WTC11 (cell line): Measurements from ENCODE around the gene ZBTB20.

Experiments used
- ATF2 ChIP-seq: sonication (generic); formaldehyde crosslinking; IDR thresholded peaks from 2 replicates; pipeline ENCODE4 v1.8.1; 2022; ENCODE audit warnings: low read depth, missing genetic modification reagents, borderline replicate concordance
- CTCF ChIP-seq: fragments of 200-600 bp; IDR thresholded peaks from 2 replicates; pipeline ENCODE4 v1.8.0; 2022; ENCODE audit warnings: antibody characterized with exemption
- NR2C2 ChIP-seq: sonication (generic); formaldehyde crosslinking; IDR thresholded peaks from 2 replicates; pipeline ENCODE4 v1.8.0; 2022; ENCODE audit warnings: mild to moderate bottlenecking, missing genetic modification reagents
- NR3C1 ChIP-seq: sonication (generic); formaldehyde crosslinking; conservative IDR thresholded peaks from 2 replicates; pipeline ENCODE4 v1.8.1; 2023; ENCODE audit warnings: low read depth, mild to moderate bottlenecking, missing genetic modification reagents
- RELA ChIP-seq: sonication (generic); formaldehyde crosslinking; IDR thresholded peaks from 2 replicates; pipeline ENCODE4 v1.8.1; 2022; ENCODE audit warnings: missing genetic modification reagents, mild to moderate bottlenecking, borderline replicate concordance
- ZBTB21 ChIP-seq: sonication (generic); formaldehyde crosslinking; IDR thresholded peaks from 2 replicates; pipeline ENCODE4 v1.8.1; 2023; ENCODE audit warnings: mild to moderate bottlenecking, missing genetic modification reagents, borderline replicate concordance

GRCh38 chr3:114550165-114550564 lies 596.9 kb downstream of the ZBTB20 start:
- TF ChIP-seq CTCF, result no peak
- TF ChIP-seq NR2C2 (CRISPR knock-in tag), result no peak
- TF ChIP-seq ZBTB21 (CRISPR knock-in tag), result no peak
- TF ChIP-seq NR3C1 (CRISPR knock-in tag), result no peak
- TF ChIP-seq RELA (CRISPR knock-in tag), result no peak
- no peak for TF ChIP-seq ATF2 (CRISPR knock-in tag)
